ENCODE measurements around the gene PXYLP1. TPM values are rescaled to one million over a fixed set of nuclear protein-coding genes. Genes with fewer than 3 reads are reported as not detected.
A peak's percentile ranks its signal among the peaks of the same experiment; 100 is the strongest.

The PXYLP1 gene
- polyA plus RNA-seq, 3 donors: 4.1 to 10.9 (median 5.8) TPM

DNA sequence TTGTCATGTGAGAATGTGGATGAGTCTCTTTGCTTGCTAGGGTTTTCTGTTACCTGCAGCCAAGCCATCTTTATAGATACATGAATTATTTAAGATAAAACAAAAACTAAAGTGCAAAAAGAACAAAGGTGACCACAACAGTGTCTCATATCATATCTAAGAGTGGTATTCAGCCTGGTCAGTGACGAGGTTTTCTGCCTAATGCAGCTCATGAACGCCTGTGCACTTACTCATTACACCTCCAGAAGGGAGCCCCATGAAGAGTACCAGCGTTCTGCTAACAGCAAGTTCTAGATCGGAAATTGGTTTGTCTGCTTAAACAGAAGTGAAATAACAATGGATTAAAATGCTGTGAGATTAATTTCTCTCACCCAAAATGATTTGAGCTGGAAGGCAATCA lies 19.2 kb downstream of the PXYLP1 start:
- Mint-ChIP-seq H3K4me1 (peaks cover 13% of the 10 kb centered on the region), H3K4me3 (no peak overlapping the region), H3K27ac (no peak overlapping the region), H3K27me3 (ENCODE audit: low read depth in 3 of 3) (peaks cover 0 to under 1% (median 0%) of the 10 kb centered on the region in 3 donors), H3K9me3 (no peaks in the 10 kb centered on the region), H3K36me3 (peaks cover 15 to 23% of the 10 kb centered on the region in 2 donors)
- H3K9me3 ChIP-seq (replicated peaks in 1 of 2; ENCODE audit: control insufficient read depth in 1 of 2, insufficient read depth in 1 of 2, low read length in 2 of 2): no peaks in the 10 kb centered on the region
- H4K20me1 ChIP-seq (ENCODE audit: insufficient read depth, low read length): peaks cover 5% of the 10 kb centered on the region
- no peaks in the 10 kb centered on the region for H3K27me3 ChIP-seq (ENCODE audit: control insufficient read depth in 2 of 2, insufficient read depth in 2 of 2, low read length in 2 of 2)
- WGBS (ENCODE audit: insufficient coverage): no CpG with 5 or more reads among the region's 4 CpGs
- H3K9ac ChIP-seq (ENCODE audit: insufficient read depth, low read length, poor library complexity, severe bottlenecking): no peak overlapping the region
- no peak overlapping the region for H2AFZ ChIP-seq (ENCODE audit: insufficient read depth, low read depth, low read length, poor library complexity, severe bottlenecking)
- H3K4me2 ChIP-seq (replicated peaks; ENCODE audit: extremely low read depth, low read length, poor library complexity, severe bottlenecking): no peak overlapping the region
- intact Hi-C loops (cut with micrococcal nuclease): no loop called here
- H3K4me1 ChIP-seq (ENCODE audit: control insufficient read depth in 1 of 2, insufficient read depth in 2 of 2, low read length in 2 of 2): no peaks in the 10 kb centered on the region
- H3K79me2 ChIP-seq (ENCODE audit: insufficient read depth, low read length): peaks cover 8% of the 10 kb centered on the region
- DNase-seq: no peak
- H3K36me3 ChIP-seq (replicated peaks in 1 of 2; ENCODE audit: control insufficient read depth in 1 of 2, insufficient read depth in 2 of 2, low read length in 2 of 2): peaks cover 0 to 22% of the 10 kb centered on the region in 2 donors
- no peak overlapping the region for H3K27ac ChIP-seq (ENCODE audit: low read depth in 1 of 2, low read length in 2 of 2)
- H3K4me3 ChIP-seq (replicated peaks in 1 of 3; ENCODE audit: low read depth in 2 of 3, low read length in 3 of 3): no peak overlapping the region
- TF ChIP-seq, protein P1, sequence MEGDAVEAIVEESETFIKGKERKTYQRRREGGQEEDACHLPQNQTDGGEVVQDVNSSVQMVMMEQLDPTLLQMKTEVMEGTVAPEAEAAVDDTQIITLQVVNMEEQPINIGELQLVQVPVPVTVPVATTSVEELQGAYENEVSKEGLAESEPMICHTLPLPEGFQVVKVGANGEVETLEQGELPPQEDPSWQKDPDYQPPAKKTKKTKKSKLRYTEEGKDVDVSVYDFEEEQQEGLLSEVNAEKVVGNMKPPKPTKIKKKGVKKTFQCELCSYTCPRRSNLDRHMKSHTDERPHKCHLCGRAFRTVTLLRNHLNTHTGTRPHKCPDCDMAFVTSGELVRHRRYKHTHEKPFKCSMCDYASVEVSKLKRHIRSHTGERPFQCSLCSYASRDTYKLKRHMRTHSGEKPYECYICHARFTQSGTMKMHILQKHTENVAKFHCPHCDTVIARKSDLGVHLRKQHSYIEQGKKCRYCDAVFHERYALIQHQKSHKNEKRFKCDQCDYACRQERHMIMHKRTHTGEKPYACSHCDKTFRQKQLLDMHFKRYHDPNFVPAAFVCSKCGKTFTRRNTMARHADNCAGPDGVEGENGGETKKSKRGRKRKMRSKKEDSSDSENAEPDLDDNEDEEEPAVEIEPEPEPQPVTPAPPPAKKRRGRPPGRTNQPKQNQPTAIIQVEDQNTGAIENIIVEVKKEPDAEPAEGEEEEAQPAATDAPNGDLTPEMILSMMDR (IDR thresholded peaks at IDR 0.05): no peak

DNA sequence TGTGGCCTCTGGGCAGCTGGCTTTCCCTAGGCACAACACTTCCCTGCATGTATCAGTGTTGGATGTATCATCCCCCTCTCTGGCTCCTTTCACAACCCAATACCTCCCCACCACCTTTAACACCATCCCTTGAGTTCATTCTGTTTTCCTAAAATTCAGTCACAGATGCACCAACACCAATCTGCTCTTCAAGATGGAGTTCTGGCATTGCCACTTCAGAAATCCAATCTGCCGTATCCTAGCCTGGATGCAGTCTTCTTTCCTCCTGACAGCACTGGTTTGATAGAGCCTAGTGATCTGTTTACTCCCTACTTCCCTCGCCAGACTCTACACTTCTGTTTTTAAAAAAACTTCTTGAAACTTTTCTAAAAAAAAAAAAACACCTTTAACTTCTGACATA lies 21.7 kb downstream of the PXYLP1 start:
- Histone ChIP-seq H3K36me3 (replicated peaks in 1 of 2; ENCODE audit: control insufficient read depth in 1 of 2, insufficient read depth in 2 of 2, low read length in 2 of 2) (peaks cover 0 to 22% of the 10 kb centered on the region in 2 donors), H3K79me2 (ENCODE audit: insufficient read depth, low read length) (peaks cover 8% of the 10 kb centered on the region), H3K27me3 (ENCODE audit: control insufficient read depth in 2 of 2, insufficient read depth in 2 of 2, low read length in 2 of 2) (no peaks in the 10 kb centered on the region), H3K4me1 (ENCODE audit: control insufficient read depth in 1 of 2, insufficient read depth in 2 of 2, low read length in 2 of 2) (no peaks in the 10 kb centered on the region), H4K20me1 (ENCODE audit: insufficient read depth, low read length) (no peaks in the 10 kb centered on the region), H3K4me2 (replicated peaks; ENCODE audit: extremely low read depth, low read length, poor library complexity, severe bottlenecking) (no peak overlapping the region), H3K27ac (ENCODE audit: low read depth in 1 of 2, low read length in 2 of 2) (no peak overlapping the region), H3K9ac (ENCODE audit: insufficient read depth, low read length, poor library complexity, severe bottlenecking) (no peak overlapping the region), H3K9me3 (replicated peaks in 1 of 2; ENCODE audit: control insufficient read depth in 1 of 2, insufficient read depth in 1 of 2, low read length in 2 of 2) (no peaks in the 10 kb centered on the region), H3K4me3 (replicated peaks in 1 of 3; ENCODE audit: low read depth in 2 of 3, low read length in 3 of 3) (no peak overlapping the region), H2AFZ (ENCODE audit: insufficient read depth, low read depth, low read length, poor library complexity, severe bottlenecking) (no peak overlapping the region)
- Mint-ChIP-seq H3K27ac (peak overlapping the region in 3 of 7 donors; percentile 4 to 57 (median 6)), H3K4me1 (peaks cover 7% of the 10 kb centered on the region), H3K4me3 (no peak overlapping the region), H3K9me3 (peaks cover 0 to 1% (median 0%) of the 10 kb centered on the region in 7 donors), H3K27me3 (ENCODE audit: low read depth in 3 of 3) (peaks cover 0 to 2% (median 1%) of the 10 kb centered on the region in 3 donors), H3K36me3 (peaks cover 18 to 25% of the 10 kb centered on the region in 2 donors)
- no peak for DNase-seq
- whole genome bisulfite sequencing (ENCODE audit: insufficient coverage): 60% methylated on average over 1 of the region's 2 CpGs
- TF ChIP-seq, protein P1 (IDR thresholded peaks at IDR 0.05): no peak
- intact Hi-C loops (cut with micrococcal nuclease): no loop called here
